Effector memory CD4-positive, alpha-beta T cell (primary cell): ENCODE data around the gene NOTCH2.

Experiments used
- DNase-seq, 3 donors: peaks; one replicate each; pipeline ENCODE4 v3.0.0-alpha.2; 2020
- H3K27ac ChIP-seq: 2 replicates; pipeline ENCODE4 v1.7.0; 2013; ENCODE audit warnings: mild to moderate bottlenecking, low read length, moderate library complexity; ENCODE audit not compliant: insufficient read depth, poor library complexity, severe bottlenecking
- H3K27me3 ChIP-seq: replicated peaks from 2 replicates; pipeline ENCODE4 v1.7.0; 2013; ENCODE audit warnings: mild to moderate bottlenecking, low read length; ENCODE audit not compliant: insufficient read depth, control insufficient read depth, poor library complexity, severe bottlenecking
- H3K36me3 ChIP-seq: 2 replicates; pipeline ENCODE4 v1.7.0; 2013; ENCODE audit warnings: mild to moderate bottlenecking, low read length, moderate library complexity; ENCODE audit not compliant: control insufficient read depth, insufficient read depth
- H3K4me1 ChIP-seq: 2 replicates; pipeline ENCODE4 v1.7.0; 2013; ENCODE audit warnings: low read length, mild to moderate bottlenecking; ENCODE audit not compliant: control insufficient read depth, insufficient read depth, poor library complexity, severe bottlenecking
- H3K4me3 ChIP-seq: 2 replicates; pipeline ENCODE4 v1.7.0; 2013; ENCODE audit warnings: low read length, low read depth, mild to moderate bottlenecking; ENCODE audit not compliant: insufficient read depth, poor library complexity, severe bottlenecking
- H3K9me3 ChIP-seq: 2 replicates; pipeline ENCODE4 v1.7.0; 2013; ENCODE audit warnings: mild to moderate bottlenecking, low read length, moderate library complexity; ENCODE audit not compliant: control insufficient read depth

Gene NOTCH2

DNA sequence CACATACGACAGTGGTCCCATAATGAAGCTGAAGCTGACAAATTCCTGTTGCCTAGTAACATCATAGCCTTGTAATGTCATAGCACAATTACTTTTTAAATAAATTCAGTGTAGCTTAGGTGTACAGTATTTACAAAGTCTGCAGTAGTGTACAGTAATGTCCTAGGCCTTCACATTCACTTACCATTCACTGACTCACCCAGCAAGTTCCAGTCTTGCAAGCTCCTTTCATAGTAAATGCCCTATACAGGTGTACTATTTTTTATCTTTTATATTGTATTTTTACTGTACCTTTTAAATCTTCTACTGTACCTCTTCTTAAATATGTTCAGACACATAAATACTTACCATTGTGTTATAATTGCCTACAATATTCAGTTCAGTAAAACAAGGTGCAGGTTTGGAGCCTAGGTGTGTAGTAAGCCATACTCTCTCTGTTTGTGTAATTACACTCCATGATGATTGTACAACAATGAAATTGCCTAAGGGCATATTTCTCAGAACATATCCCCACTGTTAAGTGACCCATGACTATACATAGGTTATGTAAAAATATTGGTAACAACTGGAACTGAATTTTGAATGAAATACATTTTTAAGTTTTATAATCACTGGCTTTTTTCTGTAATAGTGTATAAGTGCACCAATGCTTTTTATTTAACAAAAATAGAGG, 139.7 kb downstream of the NOTCH2 start:
- no peak for DNase-seq
- H3K36me3 ChIP-seq, result peaks cover 60% of the 10 kb centered on the region
- H3K27ac ChIP-seq, result no peak overlapping the region
- no peaks in the 10 kb centered on the region for H3K4me1 ChIP-seq
- H3K9me3 ChIP-seq, result no peaks in the 10 kb centered on the region
- no peaks in the 10 kb centered on the region for H3K27me3 ChIP-seq
- no peak overlapping the region for H3K4me3 ChIP-seq

DNA sequence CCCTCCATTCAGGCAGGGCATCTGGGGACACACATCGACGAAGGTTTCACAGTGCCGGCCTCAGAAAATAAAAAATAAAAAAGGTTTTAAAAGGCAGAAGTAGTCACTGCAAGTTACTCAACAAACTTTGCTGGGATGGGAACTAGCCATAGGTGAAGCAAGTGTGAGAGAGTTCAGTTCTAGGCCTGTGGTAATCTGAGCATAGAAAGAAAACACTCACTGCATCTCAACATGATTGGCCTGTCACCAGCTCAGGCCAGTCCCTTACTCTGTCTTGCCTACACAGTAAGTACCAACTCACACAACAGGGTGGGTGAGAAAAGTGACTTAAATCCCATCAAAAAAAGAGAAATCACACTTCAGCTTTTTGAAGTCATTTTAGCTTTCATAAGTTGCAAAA, 142.9 kb downstream of the NOTCH2 start:
- Histone ChIP-seq H3K36me3 (peaks cover 70% of the 10 kb centered on the region), H3K27ac (no peak overlapping the region), H3K9me3 (no peaks in the 10 kb centered on the region), H3K27me3 (no peaks in the 10 kb centered on the region), H3K4me3 (no peak overlapping the region), H3K4me1 (no peaks in the 10 kb centered on the region)
- DNase-seq, result no peak

DNA sequence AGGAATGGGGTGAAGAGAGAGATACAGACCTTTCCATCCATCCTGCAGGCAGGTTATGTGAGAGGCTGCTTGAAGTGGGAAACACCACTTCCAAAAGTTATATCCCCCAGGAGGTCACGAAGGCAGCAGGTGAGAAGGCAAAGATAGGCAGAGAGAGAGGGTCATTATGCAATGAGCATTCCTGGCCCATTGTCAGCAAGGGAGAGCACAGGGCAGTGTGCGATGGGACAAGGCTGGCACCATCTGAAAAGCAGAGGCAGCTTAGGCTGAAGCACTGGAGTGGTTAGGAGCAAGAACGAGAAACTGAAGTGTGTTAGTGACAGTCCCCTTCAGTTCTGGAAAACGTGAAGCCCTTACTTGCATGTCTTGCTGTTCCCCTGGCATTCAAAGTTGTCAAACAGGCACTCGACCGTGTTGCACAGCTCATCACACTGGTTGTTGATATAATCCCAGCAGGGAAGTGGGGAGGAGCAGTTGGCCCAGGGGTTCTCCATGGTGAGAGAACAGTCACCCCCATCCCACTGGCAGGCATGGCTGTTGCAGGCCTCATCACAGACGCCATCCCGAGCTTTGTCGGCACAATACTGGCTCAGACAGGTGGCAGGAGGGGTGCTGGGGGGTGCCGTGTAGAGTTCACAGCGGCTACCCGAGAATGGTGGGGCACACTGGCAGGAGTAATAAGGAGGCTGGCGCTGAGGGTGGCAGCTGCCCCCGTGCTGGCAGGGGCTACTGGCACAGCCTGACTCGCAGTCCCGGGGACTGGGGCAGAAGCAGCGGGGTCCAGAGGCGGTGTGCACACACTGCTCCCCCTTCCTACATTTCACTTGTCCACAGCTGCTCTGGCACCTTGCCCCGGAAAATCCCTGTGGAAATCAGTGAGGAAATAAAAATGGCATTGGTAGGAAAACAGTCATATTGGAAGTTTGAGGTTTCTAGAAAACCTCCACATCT, 144.2 kb downstream of the NOTCH2 start:
- Histone ChIP-seq H3K27me3 (no peaks in the 10 kb centered on the region), H3K9me3 (no peaks in the 10 kb centered on the region), H3K4me3 (no peak overlapping the region), H3K36me3 (peaks cover 83% of the 10 kb centered on the region), H3K4me1 (no peaks in the 10 kb centered on the region), H3K27ac (no peak overlapping the region)
- no peak for DNase-seq

- Histone ChIP-seq H3K4me1 (no peaks in the 10 kb centered on the region), H3K4me3 (no peak overlapping the region), H3K27me3 (no peaks in the 10 kb centered on the region), H3K9me3 (no peaks in the 10 kb centered on the region), H3K36me3 (peaks cover 97% of the 10 kb centered on the region), H3K27ac (no peak overlapping the region)
- no peak for DNase-seq
These were observed 149.1 kb downstream of the NOTCH2 start for GRCh38 chr1:119920104-119920968.

DNA sequence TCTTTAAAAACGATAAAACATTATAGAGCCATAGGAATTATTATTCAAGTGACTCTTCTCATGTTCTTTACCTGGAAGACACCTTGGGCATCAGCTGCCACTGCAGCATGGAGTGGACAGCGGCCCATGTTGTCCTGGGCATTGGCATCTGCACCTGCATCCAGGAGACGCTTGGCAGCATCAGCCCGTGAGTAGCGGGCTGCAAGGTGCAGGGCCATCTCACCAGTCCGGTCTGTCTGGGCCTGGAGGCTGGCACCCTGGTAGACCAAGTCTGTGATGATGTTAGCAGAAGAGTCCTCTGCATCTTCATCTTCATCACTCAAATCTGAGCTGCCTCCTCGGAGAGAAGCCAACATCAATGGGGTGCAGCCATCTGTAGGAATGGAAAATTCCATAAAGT, 150.2 kb downstream of the NOTCH2 start:
- no peaks in the 10 kb centered on the region for H3K27me3 ChIP-seq
- H3K27ac ChIP-seq, result no peak overlapping the region
- no peaks in the 10 kb centered on the region for H3K4me1 ChIP-seq
- peaks cover 98% of the 10 kb centered on the region for H3K36me3 ChIP-seq
- no peaks in the 10 kb centered on the region for H3K9me3 ChIP-seq
- H3K4me3 ChIP-seq, result no peak overlapping the region
- no peak for DNase-seq

DNA sequence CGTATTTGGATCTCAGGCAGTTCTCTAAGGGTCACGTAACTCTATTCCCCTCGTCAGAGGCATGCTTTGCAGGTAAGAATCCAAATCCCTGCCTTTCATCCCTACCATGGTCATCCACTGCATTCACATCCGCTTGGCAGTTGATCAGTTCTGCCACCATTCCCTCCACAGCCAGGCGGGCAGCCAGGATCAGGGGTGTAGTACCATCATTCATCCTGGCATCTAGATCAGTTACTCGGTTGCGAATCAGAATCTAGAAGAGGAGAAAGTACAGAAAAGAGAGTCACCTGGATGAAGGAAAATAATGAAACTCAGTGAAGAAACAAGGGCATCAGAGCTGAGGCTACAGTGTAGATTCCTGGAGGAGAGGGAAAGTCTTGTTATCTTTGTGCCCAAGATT, 151.2 kb downstream of the NOTCH2 start:
- Histone ChIP-seq H3K36me3 (peaks cover 91% of the 10 kb centered on the region), H3K27me3 (no peaks in the 10 kb centered on the region), H3K4me1 (no peaks in the 10 kb centered on the region), H3K9me3 (no peaks in the 10 kb centered on the region), H3K27ac (no peak overlapping the region), H3K4me3 (no peak overlapping the region)
- DNase-seq, result no peak

DNA sequence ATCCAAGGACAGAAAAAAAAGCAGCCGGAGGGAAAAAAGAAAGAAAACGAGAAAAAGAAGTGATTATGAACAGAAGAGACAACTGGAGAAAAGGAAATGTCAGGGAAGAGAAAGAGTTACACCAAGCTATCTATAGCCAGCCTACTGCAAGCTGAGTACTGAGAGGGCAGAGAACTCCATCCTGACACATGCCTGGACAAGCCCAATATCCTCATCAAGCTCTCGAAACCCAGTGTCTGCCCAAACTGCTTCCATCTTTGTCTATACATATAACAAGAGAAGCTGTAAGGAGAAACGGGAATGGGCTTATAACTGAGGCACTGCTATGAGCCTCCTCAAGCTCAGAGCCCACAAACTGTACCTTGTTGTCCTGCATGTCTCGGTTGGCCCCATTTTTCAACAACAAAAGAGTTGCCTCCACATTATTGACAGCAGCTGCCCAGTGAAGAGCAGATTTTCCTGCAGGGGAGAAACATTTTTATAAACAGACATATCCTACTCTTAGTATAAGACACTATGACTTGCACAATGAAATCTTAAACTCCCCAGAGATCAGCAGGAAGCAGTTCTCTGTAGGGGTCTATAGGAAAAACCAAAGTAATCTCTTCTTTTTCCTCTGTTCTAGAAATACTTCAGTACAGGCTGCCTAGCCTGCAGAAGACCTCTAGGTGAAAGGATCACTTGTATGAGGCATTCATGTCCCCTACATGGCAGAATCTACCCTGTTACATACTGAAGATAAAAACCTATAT, 152.0 kb downstream of the NOTCH2 start:
- Histone ChIP-seq H3K4me1 (no peaks in the 10 kb centered on the region), H3K27ac (no peak overlapping the region), H3K36me3 (peaks cover 83% of the 10 kb centered on the region), H3K4me3 (no peak overlapping the region), H3K9me3 (no peaks in the 10 kb centered on the region), H3K27me3 (no peaks in the 10 kb centered on the region)
- no peak for DNase-seq

- H3K4me3 ChIP-seq, result no peak overlapping the region
- no peaks in the 10 kb centered on the region for H3K9me3 ChIP-seq
- H3K27me3 ChIP-seq, result no peaks in the 10 kb centered on the region
- peaks cover 63% of the 10 kb centered on the region for H3K36me3 ChIP-seq
- H3K27ac ChIP-seq, result no peak overlapping the region
- no peak for DNase-seq
- H3K4me1 ChIP-seq, result no peaks in the 10 kb centered on the region
These were observed 153.9 kb downstream of the NOTCH2 start for GRCh38 chr1:119915517-119915916.

DNA sequence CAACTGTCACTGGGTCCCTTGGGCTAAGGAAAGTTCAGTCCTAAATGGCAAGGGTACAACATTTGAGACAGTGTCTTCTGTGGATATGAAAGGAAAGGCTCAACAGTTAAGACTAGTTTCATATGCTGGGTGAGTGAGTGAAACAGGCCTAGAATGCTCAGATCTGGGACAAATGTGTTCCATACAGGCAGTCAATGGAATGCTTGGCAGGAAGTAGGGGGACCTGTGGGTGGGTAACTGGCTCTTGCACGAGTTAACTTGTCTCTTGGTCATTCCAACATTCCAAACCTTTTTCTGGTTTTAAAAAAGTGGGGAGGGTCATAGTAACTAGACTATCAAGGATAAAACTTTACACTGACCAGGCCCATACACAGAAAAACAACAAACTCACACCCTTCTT, 155.4 kb downstream of the NOTCH2 start:
- Histone ChIP-seq H3K4me1 (no peaks in the 10 kb centered on the region), H3K27me3 (no peaks in the 10 kb centered on the region), H3K27ac (no peak overlapping the region), H3K36me3 (peaks cover 50% of the 10 kb centered on the region), H3K9me3 (no peaks in the 10 kb centered on the region), H3K4me3 (no peak overlapping the region)
- no peak for DNase-seq
